NCI-H446 (cell line): ENCODE measurements around the gene P4HA2.
A peak's percentile ranks its signal among the peaks of the same experiment; 100 is the strongest.
"Not testable (repeated sequence)": the region's sequence is repeated elsewhere in the genome, so short reads cannot be mapped to it uniquely, and the experiment has no call there.

Experiments used
- DNase-seq, 2 experiments: peaks; one replicate each; lab custom pipeline; 2025; lab: John Stamatoyannopoulos, UW

The P4HA2 gene

DNA sequence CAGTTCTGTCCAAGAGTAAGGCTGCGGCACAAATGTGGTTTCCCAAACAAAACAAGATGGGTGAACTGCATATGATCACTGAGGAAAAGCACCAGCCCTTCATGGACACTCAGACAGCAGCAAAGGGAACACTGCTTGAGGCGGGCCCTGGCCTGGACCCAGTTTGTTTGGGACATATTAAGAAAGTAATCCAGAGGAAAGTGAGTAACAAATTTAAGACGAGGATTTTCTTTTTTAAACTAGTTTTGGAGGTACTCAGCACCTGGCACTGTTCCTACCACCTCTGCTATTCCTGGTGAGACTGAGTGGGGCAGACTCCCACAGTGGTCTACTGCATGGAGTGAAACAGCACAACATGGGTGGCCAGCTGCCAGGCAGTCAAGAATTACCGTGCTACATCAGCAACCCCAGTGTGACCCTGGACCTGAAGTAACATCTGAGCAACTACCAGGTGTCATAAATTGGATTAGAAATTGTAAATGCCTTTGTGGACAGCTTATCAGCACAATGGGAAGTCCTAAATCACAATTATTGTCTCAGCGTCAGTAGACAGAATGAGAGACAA lies 28.5 kb downstream of the P4HA2 start:
- DNase-seq: no peak

DNA sequence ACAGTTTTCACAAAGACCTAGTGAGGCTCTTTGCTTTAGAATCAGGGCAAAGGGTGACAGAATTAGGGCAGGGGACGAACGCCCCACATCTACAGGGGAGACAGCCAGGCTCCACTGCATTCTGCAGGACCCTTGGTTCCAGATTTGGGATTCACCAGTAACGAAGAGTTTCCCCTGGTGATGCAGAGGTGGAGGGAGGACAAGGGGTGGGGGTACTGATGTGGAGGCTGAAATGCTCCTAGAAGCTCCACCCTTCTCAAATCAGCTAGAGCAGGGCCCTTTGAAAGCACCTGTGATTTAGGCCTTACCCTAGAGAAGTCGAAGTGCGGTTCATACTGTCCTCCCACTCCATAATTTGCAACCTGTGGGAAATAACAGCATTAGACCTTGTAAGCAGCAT lies 29.1 kb downstream of the P4HA2 start:
- DNase-seq: no peak

DNA sequence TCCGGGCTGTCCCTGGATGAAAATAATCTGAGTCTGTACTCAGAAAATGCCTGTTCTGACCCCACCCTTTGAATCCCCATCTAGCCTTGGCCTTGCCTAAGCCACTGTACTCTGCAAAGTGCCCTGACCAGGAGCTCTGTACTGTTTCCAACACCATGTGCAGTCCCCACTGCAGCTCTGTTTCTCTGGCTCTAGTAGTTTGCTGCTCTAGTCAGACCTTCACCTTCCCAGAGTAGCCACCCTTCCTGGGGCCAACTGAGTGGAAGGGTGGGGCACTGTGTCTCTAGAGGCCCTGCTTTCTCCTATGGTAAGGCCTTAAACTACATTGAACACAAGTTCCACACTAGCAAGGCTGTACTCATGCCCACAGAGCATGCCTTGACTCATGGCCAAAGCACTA lies 31.9 kb downstream of the P4HA2 start:
- DNase-seq: no peak

DNA sequence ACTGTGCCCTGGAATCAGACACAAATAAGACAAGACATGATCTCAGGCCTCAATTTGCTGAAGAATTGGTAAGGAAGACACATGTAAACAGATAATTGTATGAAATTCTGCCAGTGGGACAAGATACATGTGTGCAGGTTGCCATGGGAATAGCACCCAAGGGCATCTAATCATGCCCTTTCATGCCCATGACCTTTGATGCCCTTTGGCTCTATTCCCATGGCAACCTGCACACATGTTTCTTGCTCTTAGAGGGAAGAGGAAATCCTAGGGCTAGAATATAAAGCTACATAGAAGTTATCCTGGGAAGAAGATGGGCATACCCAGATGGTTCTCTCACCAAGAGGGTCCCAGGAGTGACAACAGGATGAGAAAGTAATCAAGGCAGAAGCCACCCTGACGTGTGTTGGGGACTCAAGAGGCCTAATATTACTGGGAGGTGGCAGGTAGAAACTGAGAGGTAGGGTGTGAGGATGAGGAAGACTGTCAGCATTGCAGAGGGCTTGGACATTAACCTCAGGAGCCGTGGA lies 34.4 kb downstream of the P4HA2 start:
- DNase-seq: no peak

DNA sequence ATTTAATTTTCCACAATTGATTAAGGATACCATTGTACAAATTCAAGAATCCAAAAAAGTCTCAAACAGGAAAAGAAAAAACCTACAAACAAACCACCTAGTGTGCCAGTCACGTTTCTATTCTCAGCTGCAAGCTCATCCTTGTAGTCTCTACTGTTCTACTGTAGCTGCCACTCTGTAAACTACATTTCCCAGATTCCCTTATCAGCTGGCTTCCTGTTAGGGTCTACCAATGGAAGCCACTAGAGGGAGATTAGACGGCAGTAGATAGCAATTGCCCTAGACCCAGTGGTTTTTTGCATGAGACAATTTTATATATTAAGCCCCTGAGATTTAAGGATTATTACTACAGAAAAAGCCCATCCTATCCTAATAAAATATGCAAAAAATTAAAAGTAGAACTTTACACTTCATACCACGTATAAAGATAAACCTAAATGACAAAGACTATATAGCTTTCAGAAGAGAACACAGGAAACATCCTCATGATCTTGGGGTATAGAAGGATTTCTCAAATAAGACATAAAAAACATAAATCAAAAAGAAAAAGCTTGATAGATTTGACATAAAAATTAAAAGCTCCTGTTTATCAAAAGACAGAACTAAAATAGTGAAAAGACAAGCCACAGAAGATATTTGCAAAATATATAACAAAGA lies 37.4 kb downstream of the P4HA2 start:
- peak; percentile 82 to 87 for DNase-seq

DNA sequence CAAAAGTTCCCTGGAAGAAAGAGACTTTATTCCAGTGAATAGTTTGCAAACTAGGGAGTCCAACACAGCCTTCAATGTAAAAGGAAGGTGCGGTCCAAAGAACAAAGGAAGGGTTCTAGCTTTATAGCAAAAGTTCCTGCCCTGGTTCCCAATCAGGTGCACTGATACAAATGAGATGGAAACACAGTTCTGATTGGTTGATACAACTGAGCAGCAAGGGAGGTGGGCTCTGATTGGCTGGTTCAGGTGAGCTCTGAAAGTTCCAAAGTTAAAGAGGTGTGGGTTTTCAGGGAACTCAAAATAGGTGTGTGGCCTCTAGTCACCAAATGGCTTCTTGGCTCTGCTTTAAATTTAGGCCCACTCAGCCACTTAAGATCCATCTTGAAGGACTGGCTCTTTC lies 43.1 kb downstream of the P4HA2 start:
- no peak for DNase-seq

DNA sequence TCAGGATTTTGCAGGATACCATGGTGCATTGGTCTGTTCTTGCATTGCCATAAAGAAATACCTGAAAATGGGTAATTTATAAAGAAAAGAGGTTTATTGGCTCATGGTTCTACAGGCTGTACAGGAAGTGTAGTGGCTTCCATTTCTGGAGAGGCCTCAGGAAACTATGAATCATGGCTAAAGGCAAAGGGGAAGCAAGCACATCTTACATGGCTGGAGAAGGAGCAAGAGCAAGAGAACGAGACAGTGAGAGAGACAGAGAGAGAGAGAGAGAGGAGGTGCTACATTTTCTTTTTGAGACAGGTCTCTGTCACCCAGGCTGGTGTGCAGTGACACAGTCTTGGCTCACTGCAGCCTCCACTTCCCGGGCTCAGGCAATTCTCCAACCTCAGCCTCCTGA lies 43.9 kb downstream of the P4HA2 start:
- no peak for DNase-seq

DNA sequence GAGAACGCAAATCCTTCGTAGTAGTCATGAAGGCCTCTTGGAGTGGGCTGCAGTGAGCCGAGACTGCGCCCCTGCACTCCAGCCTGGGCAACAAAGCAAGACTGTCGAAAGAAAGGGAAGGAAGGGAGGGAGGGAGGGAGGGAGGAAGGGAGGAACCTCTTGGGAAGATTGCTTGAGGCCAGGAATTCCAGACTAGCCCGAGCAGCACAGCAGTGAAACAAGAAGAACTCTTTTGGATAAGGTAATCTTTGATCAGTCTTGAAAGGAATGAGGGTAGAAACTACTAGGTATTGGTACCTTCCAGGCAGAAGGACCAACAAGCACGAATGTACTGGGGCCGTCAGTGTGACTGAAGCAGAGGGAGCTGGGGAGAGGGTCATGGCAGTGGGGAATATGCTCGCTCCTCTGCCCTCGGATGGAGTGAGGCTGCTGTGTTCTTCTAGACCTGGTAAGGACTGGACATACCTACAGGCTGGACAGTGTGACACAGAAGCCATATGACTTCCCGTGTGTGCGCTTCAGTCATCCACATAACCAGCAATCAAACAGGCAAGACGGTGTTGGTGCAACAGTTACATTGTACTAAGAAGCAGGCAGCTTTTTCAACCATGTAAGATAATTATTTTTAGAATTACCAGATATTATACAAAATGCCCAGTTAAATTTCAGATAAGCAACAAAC lies 45.2 kb downstream of the P4HA2 start:
- DNase-seq: no peak

DNA sequence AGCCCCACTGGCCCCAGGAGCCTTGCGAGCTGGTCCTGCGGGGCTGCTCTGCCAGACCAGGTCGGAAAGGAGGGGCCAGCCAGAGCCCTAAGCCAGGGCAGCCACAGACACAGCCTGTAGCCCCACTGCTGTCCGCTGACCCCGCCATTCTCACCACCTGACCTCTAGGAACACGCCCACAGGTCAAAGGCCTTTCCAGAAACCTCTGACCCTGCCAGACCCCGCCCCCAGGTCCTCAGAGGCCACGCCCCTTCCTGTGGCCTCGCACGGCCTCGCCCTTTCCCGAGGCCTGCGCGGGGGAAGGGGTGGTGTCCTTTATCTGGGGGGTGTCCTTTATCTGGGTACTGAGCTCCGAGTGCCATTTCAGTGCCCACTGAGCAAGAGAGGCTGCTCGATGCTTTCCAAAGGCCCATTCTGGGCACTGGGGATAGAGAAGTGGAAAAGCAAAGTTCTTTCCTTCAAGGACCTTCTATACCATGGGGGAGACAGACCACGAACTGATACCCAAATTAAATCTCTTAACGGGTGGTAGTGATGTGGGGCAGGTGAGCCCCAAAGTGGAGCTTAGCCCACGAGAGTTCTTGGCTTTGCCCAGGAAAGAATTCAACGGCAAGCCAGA lies 46.5 kb downstream of the P4HA2 start:
- DNase-seq: no peak

DNA sequence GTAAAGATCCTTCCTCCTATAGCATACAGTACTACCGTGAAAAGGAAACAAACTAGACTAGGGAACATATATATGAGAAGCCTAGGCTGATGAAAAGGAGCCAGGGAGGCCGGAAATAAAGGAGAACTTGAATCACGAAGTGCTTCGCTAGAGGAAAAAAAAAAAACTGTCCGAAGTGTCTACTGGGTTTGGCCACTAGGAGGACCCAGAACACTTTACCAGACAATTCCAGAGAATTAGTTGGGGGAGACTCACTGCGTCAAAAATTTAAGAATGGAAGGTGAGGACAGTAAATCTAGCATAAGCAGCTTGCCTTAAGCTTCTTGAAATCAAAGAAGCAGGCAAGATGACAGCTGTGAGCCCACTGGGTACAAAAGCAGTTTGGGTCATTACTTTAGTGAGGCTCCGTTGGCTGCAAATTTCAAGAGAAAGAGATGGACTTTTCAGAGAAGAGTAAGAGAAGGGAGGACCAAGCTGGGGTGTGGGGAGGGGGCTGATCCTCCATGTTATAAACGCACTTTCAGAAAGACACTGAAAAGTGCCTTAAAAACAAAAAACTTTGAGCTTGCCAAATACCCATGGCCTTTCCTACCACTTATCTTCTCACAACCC lies 47.4 kb downstream of the P4HA2 start:
- DNase-seq: peak in 1 of 2 experiments; percentile 75

DNA sequence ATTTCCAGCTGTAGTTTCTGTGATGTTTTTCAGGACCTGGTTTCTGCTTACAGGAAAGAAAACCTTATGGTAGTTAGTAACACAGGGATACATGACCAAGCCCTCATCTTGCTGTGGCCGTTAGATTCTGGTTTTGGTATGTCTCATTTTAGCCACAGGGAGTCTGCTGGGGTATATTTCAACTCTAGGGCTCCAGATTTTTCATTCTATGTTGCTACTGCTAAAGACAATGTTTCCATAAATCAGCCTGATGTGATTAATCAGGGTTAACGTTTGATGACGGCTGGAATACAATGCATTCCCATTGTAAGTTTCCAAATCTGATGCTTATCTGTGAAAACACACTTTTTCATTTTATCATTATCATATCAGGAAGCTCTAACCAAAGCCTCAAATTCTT lies 48.2 kb downstream of the P4HA2 start:
- DNase-seq: no peak

DNA sequence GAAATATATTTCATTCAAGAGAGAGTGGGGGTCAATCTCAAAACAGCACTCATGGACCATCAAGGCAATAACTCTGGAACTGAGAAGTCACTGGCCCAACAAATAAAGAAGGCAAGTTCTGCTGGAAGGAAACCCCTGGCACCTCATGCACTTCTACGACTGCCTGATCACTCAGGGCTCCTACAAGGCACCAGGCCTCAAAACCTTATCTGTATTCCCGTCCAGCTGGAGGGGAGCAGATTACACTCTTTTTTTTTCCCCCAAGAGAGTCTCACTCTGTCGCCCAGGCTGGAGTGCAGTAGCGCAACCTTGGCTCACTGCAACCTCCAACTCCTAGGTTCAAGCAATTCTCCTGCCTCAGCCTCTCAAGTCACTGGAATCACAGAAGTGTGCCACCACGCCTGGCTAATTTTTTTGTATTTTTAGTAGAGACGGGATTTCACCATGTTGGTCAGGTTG lies 49.9 kb downstream of the P4HA2 start:
- DNase-seq: no peak

DNA sequence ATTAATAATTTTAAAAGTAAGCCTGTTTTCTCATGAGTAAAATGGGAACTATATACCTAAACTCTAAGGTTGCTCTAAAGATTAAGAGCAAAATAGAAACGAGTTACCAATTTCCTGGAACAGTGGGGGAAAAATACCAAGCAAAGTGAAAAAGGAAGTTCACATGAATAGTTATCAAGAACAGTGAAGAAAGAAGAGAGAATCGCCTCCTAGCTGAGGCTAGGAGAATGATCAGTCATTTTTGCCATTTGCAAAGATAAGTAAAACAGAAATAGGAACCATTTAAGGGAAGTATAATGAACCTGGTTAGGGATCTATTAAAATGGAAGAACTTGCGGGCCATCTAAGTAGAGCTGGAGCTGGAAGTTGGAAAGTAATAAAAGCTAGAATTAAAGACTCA lies 50.7 kb downstream of the P4HA2 start:
- no peak for DNase-seq

DNA sequence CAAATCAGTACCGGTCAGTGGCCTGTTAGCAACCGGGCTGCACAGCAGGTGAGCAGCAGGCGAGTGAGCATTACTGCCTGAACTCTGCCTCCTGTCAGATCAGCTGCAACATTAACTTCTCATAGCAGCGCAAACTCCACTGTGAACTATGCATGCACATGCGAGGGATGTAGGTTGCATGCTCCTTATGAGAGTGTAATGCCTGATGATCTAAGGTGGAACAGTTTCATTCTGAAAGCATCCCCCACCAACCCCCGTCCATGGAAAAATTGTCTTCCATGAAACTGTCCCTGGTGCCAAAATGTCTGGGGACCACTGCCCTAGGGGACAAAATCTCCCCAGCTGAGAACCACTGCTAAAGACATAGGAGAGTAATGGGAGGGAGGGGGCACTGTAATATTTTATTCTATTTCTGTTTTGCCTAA lies 51.1 kb downstream of the P4HA2 start:
- no peak for DNase-seq

DNA sequence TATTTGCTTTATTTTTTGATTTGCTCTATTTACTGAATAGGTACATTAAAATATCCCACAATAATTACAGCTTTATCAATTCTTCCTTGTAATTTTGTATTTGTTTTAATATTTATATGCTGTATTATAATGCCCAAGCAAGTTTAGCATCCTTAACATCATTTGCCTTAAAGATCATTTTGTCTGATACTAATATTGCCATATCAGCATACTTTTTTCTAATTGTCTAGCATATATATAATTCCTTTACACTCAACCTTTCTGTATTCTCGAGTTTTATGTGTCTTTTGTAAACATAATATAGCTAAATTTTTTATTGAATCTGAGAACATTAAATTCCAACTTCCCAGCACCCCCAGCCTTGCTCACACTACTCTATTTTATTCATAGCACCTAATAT lies 64.7 kb downstream of the P4HA2 start:
- no peak for DNase-seq

DNA sequence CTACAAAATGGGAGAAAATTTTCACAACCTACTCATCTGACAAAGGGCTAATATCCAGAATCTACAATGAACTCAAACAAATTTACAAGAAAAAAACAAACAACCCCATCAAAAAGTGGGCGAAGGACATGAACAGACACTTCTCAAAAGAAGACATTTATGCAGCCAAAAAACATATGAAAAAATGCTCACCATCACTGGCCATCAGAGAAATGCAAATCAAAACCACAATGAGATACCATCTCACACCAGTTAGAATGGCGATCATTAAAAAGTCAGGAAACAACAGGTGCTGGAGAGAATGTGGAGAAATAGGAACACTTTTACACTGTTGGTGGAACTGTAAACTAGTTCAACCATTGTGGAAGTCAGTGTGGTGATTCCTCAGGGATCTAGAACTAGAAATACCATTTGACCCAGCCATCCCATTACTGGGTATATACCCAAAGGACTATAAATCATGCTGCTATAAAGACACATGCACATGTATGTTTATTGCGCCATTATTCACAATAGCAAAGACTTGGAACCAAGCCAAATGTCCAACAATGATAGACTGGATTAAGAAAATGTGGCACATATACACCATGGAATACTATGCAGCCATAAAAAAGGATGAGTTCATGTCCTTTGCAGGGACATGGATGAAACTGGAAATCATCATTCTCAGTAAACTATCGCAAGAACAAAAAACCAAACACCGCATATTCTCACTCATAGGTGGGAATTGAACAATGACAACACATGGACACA lies 65.9 kb downstream of the P4HA2 start:
- not testable (repeated sequence) for DNase-seq

DNA sequence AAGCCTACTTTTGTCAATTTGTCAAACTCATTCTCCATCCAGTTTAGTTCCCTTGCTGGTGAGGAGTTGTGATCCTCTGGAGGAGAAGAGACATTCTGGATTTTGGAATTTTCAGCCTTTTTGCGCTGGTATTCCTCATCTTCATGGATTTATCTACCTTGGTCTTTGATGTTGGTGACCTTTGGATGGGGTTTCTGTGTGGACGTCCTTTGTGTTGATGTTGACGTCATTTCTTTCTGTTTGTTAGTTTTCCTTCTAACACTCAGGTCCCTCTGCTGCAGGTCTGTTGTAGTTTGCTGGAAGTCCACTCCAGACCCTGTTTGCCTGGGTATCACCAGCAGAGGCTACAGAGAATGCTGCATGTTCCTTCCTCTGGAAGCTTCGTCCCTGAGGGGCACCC lies 71.2 kb downstream of the P4HA2 start:
- DNase-seq: no peak

DNA sequence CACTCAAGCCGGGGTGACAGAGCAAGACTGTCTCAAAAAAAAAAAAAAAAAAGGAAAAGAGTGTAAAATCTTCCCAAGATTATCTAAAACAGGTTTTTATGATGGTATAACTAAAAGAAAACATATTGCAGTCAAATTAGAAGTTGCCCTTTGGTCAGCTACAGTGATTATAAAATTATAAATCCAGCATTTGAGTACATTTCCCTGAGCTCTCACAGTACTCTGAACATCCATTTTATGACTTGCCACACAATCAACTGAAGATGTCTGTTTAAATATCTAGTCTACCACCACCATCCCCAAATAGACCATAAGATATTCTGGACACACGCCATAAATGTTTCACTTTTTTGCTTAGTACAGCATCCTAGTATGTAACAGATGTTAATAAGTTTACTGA lies 77.1 kb downstream of the P4HA2 start:
- DNase-seq: no peak

DNA sequence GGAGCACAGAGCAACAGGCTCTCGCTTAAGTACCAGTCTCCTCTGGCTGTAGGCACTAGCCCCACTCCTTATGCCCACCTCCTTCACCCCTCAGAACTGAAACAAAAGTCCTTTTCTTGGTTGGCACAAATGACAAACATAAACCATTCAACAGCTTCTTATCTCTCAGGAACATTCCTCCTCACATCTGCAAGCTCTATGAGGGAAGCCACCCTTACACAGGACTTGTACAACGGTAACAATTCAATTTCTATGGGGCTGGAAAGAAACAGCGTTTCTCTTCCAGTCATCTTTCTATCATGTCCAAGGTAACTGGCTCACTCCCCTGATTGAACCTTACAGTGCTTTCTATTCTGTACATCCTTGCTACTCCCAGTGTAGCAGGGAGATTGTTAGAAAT lies 80.0 kb downstream of the P4HA2 start:
- no peak for DNase-seq

DNA sequence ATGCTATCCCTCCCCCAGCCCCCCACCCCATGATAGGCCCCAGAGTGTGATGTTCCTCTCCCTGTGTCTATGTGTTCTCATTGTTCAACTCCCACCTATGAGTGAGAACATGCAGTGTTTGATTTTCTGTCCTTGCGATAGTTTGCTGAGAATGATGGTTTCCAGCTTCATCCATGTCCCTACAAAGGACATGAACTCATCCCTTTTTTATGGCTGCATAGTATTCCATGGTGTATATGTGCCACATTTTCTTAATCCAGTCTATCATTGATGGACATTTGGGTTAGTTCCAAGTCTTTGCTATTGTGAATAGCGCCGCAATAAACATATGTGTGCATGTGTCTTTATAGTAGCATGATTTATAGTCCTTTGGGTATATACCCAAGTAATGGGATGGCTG lies 82.3 kb downstream of the P4HA2 start:
- not testable (repeated sequence) for DNase-seq

DNA sequence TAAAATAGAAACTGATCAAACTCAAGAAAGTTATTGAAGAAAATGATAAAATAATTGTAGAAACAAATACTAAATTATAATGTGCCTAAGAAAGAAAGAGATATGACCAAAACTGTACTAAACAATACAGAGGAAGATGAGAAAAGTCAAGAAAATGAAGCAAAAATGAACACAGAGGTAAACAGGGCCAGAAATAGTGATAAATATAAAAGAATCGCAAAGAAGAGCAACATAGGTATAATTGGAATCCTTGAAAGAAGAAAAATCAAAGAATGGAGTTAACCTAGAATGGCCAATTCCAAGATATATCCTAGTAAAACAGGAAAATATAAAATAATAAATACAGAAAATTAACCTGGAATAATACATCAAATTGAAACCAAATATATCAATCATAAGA lies 84.5 kb downstream of the P4HA2 start:
- no peak for DNase-seq

DNA sequence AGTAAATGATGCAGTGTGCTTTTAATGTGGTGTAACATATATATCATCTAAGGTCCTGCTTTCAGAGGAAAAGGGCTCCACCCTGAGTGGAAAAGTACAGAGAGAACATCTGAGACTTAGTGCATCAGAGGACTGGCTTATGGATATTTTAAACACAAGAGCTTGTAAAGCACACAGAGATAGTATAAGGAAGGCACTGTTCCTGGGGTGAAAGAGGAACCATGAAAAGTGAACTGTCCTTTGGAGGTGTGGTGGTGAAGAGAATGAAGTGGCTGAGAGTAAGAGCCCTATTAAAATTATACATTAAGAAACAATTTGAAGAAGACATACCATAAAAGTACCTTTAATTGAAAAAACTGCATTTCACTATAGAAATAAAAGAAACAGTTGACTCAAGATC lies 85.2 kb downstream of the P4HA2 start:
- no peak for DNase-seq
